ENCODE data around the gene ZDBF2.
"Not testable (repeated sequence)": the region's sequence is repeated elsewhere in the genome, so short reads cannot be mapped to it uniquely, and the experiment has no call there.

ZDBF2 gene

GRCh38 chr2:206274434-206275311, at the start of gene ZDBF2:
Gene ZDBF2 (plus strand): TSS chr2:206274663. CDS start chr2:206281850, 7,187 bp downstream.
- peak within 1 kb of the TSS; percentile 57 for H3K4me3 ChIP-seq (ENCODE audit: low read length)
- peak; percentile 46 for DNase-seq (ENCODE audit: low read depth)
- TF ChIP-seq CTCF (IDR thresholded peaks at IDR 0.05; ENCODE audit: insufficient read depth, low read depth, low read length, missing control alignments): no peak

GRCh38 chr2:206225435-206226232, 48.8 kb upstream of the ZDBF2 start:
- TF ChIP-seq CTCF (IDR thresholded peaks at IDR 0.05; ENCODE audit: insufficient read depth, low read depth, low read length, missing control alignments): no peak
- no peak for DNase-seq (ENCODE audit: low read depth)

DNA sequence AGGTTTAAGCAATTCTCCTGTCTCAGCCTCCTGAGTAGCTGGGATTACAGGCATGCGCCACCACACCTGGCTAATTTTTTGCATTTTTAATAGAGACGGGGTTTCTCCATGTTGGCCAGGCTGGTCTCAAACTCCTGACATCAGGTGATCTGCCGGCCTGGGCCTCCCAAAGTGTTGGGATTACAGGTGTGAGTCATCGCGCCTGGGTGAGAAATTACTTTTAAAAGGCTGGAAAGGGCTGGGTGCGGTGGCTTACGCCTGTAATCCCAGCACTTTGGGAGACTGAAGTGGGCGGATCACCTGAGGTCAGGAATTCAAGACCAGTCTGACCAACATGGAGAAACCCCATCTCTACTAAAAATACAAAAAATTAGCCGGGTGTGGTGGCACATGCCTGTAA, 45.8 kb upstream of the ZDBF2 start:
- H3K4me3 ChIP-seq (ENCODE audit: low read length); DNase-seq (ENCODE audit: low read depth): not testable (repeated sequence)

More at GRCh38 chr2:206225435-206226232, 48.8 kb upstream of the ZDBF2 start:
- no peak overlapping the region for H3K4me3 ChIP-seq (ENCODE audit: low read length)

GRCh38 chr2:206229642-206230041, 44.8 kb upstream of the ZDBF2 start:
- no peak for TF ChIP-seq CTCF (IDR thresholded peaks at IDR 0.05; ENCODE audit: insufficient read depth, low read depth, low read length, missing control alignments)
- no peak for DNase-seq (ENCODE audit: low read depth)
- no peak overlapping the region for H3K4me3 ChIP-seq (ENCODE audit: low read length)

- DNase-seq (ENCODE audit: low read depth): peak; percentile 94
Measured at GRCh38 chr2:206230060-206230762, 44.3 kb upstream of the ZDBF2 start.

DNA sequence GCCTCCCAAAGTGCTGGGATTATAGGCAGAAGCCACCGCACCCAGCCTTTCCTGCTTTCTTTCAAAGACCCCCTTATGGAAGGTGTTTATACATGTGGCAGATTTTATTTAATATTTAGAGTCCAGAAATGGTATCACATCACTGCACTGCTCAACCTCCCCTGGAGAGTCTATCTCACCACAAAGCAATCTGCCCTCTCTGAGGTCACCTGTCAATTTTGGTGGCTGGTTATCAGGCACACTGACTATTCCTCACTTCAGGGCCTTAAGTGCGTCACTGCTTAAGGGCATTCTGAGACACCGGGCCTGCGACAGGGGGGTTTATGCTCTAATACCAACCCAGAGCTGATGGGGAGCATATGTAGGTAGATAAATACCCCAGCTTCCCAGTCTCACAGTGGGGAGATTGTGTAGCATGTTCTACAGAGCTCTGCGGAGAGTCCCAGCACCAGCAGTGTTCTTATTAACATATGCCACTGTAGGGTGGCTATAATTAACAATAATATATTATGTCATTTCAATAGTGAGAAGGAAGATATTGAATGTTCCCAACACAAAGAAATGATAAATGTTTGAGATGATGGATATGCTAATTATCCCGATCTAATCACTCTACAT, 42.7 kb upstream of the ZDBF2 start:
- H3K4me3 ChIP-seq (ENCODE audit: low read length): no peak overlapping the region
- no peak for DNase-seq (ENCODE audit: low read depth)
- no peak for TF ChIP-seq CTCF (IDR thresholded peaks at IDR 0.05; ENCODE audit: insufficient read depth, low read depth, low read length, missing control alignments)

More at GRCh38 chr2:206230060-206230762, 44.3 kb upstream of the ZDBF2 start:
- TF ChIP-seq CTCF (IDR thresholded peaks at IDR 0.05; ENCODE audit: insufficient read depth, low read depth, low read length, missing control alignments): peak; percentile 38
- no peak overlapping the region for H3K4me3 ChIP-seq (ENCODE audit: low read length)
